Activated effector memory CD4-positive, alpha-beta T cell treated with anti-CD3 and anti-CD28 coated beads, Interleukin-2, amount 50 U/mL, for 16 hours (primary cell): Measurements from ENCODE around the gene TMEM86A.

Source experiments
- DNase-seq: peaks from one replicate; pipeline ENCODE4 v3.0.0-alpha.2; 2020

TMEM86A gene

GRCh38 chr11:18727479-18728236 is 29.1 kb downstream of the TMEM86A start:
- DNase-seq, result peak; percentile 79

- DNase-seq, result no peak
Measured at GRCh38 chr11:18728658-18729057, 30.1 kb downstream of the TMEM86A start.

GRCh38 chr11:18729426-18729825 is 30.8 kb downstream of the TMEM86A start:
- no peak for DNase-seq

- no peak for DNase-seq
Measured at GRCh38 chr11:18730020-18730419, 31.4 kb downstream of the TMEM86A start.

- DNase-seq, result no peak
Measured at GRCh38 chr11:18731441-18731840, 32.9 kb downstream of the TMEM86A start.

- peak; percentile 90 for DNase-seq
Measured at GRCh38 chr11:18731949-18732821, 33.6 kb downstream of the TMEM86A start.

GRCh38 chr11:18733202-18733601 is 34.6 kb downstream of the TMEM86A start:
- no peak for DNase-seq

- DNase-seq, result no peak
Measured at GRCh38 chr11:18736590-18737148, 38.1 kb downstream of the TMEM86A start.

GRCh38 chr11:18737642-18738041 is 39.1 kb downstream of the TMEM86A start:
- no peak for DNase-seq

GRCh38 chr11:18739685-18740084 is 41.1 kb downstream of the TMEM86A start:
- no peak for DNase-seq

GRCh38 chr11:18741783-18742182 is 43.2 kb downstream of the TMEM86A start:
- DNase-seq, result no peak

- DNase-seq, result no peak
Measured at GRCh38 chr11:18743365-18743764, 44.8 kb downstream of the TMEM86A start.

- DNase-seq, result no peak
Measured at GRCh38 chr11:18743900-18744514, 45.4 kb downstream of the TMEM86A start.

- DNase-seq, result no peak
Measured at GRCh38 chr11:18745251-18745650, 46.7 kb downstream of the TMEM86A start.

- DNase-seq, result no peak
Measured at GRCh38 chr11:18748766-18749365, 50.3 kb downstream of the TMEM86A start.

- DNase-seq, result no peak
Measured at GRCh38 chr11:18749681-18750319, 51.2 kb downstream of the TMEM86A start.

- no peak for DNase-seq
Measured at GRCh38 chr11:18750944-18751343, 52.4 kb downstream of the TMEM86A start.

GRCh38 chr11:18752502-18752901 is 53.9 kb downstream of the TMEM86A start:
- no peak for DNase-seq

GRCh38 chr11:18754308-18754707 is 55.7 kb downstream of the TMEM86A start:
- DNase-seq, result no peak
